NCI-H82 (cell line): ENCODE data around the gene ARMS2.

ENCODE experiments used
- DNase-seq: peaks from one replicate; lab custom pipeline; 2025; lab: John Stamatoyannopoulos, UW

The ARMS2 gene

DNA sequence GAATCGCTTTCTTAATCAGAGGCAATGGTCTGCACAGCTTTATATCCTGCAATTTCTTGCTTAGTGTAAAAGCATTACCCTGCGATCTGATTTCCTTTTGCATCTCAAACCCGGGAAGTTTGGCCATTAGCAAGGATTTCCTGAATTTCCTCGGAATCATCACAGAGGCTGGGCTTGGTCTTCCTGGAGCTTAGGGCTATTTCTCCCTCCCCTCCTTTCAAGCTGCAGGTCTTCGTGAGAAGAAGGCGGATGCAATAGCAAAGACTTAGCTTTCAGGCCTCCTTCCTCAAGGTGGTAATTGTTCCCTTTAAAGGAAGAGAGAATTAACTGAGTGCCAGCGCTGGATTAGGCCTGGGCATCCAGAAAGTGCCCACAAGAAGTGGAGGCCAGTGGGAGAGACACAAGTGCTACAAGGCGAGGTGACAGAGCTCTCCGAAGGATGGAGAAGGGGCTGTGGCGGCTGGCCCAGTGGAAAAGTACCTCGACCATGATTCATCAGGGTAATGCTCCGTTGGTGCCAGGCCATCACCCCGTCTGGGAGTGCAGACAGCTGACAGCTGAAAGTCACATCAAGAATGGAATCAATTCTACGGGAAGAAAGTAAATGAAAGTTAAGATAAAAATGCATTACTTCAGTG lies 4.0 kb upstream of the ARMS2 start:
- DNase-seq: no peak

DNA sequence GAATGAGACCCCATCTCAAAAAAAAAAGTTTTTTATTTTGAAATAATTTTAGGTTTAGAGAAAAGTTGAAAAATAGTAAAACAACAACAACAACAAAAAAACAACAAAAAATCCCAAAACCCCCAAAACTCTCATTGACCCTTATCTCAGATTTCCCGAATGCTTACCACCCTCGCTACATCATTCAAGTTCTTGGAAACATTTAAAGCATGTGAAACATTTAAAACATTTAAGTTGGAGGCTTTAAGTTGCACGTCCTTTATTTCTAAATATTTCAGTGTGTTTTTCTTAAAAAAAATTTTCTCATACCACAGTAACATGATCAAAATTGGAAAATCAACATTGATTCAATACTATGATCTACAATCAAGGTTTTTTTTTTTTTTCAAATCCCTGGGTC lies 382 bp upstream of the ARMS2 start:
- DNase-seq: no peak

DNA sequence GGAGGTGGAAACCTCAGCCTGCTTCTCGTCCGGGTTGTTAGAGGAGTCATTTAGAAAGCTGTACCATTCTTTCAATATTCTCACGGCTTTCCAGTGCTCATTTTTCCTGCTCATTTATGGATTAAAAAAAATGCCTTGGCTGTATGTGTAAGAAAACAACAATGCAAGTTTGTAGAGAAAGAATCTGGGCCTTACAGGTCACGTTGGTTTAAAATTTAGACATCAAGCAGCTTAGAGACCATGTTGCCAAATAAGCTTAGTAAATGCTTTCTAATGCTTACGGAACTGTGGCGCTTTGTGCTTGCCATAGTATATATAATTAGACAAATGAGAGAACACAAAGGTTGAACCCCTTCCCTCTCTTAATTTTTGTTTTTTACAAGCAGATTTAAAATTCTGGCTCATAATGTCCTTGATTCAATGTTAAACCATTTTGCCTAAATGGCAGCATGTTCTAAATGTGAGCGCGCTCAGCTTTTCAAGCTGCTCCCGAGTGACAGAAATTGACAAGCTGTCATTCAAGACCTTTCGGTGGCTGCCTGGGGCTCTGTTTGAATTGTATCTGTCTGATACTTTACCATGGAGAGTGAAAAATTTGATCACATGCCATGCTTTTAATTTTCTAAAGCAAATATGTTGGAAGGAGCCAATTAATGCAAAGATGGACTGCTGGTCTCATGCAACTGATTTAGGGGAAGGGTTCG lies 1.1 kb downstream of the ARMS2 start:
- DNase-seq: peak; percentile 64

DNA sequence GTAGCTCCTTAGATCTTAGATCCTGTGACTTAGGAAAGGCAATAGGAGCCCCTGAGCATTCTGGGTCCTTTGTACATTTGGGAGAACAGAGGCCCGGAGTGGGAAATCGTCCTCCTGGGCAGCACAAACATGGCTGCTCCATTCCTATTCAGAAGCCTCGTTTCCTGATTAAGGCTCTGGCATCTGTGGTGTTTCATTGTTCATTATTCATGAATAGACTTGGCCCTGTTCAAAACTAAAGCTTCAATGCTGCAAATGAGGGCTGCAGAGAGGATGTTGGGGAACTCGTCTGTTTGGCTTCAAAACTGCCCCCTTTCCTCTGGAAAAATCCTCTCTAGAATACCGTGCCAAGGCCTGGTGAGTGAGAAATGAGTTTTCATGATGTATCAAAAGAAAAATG lies 3.5 kb downstream of the ARMS2 start:
- DNase-seq: no peak

DNA sequence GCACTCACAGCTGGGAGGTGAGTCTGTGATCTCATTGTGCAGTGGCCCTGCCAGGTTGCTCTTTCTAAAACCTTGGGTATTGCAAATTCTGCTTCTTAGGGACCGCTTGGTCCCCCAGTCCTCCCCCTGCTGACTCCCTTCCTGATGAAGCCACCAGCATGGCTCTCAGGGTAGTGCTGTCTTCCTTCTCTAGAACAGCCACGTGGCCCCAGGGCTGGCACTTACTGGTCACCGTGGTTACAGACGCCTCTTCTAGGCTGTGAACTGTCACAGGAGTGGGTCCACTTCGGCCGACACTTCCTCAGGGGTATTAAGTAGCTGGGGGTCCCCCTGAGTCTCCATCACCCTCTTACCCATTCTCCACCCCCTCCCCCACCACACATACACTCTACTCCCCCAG lies 4.2 kb downstream of the ARMS2 start:
- no peak for DNase-seq

DNA sequence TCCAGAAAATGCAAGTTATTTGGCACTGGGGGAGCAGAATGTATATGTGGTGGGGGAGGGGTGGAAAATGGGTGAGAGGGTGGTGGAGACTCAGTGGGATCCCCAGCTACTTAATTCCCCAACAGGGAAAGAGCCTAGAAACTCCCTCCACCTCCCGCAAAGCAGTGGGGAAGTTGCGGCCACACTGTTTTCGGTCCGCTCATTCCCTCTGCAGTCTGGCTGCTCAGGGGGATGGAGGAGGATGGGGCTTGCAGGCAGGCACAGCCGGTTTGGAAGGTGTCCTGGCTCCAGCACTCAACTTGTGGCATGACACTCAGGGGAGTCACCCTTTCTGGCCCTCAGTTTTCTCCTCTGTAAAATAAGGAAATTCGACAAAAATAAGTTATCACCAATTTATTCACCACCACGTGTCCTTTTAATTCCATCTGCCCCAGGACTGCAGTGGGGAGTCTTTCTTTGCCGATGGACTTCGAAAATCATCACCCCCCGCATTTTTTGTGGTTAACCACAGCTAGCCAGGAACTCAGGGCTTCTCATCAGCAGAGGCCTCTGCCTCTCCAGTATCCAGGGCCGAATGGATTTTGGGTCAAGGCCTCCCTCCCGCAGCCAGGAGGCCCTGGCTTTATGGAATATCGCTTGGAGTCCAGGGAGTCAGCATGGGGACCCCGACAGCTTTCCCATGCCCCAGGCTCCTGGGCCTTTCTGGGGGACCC lies 5.3 kb downstream of the ARMS2 start:
- DNase-seq: no peak

DNA sequence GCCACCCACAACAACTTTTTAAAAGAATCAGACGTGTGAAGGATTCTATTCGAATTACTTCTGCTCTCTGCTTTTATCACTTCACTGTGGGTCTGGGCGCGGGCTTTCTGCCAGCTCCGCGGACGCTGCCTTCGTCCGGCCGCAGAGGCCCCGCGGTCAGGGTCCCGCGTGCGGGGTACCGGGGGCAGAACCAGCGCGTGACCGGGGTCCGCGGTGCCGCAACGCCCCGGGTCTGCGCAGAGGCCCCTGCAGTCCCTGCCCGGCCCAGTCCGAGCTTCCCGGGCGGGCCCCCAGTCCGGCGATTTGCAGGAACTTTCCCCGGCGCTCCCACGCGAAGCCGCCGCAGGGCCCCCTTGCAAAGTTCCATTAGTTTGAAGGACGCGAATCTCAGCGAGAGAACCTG lies 6.4 kb downstream of the ARMS2 start:
- DNase-seq: no peak

DNA sequence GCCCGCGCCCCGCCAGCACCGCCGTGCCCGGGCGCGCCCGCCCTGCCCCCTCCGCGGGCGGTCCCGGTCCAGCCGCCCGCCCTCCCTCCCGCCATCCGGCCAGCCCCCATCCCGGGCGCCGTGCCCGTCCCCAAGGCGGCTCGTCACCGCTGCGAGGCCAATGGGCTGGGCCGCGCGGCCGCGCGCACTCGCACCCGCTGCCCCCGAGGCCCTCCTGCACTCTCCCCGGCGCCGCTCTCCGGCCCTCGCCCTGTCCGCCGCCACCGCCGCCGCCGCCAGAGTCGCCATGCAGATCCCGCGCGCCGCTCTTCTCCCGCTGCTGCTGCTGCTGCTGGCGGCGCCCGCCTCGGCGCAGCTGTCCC lies 6.9 kb downstream of the ARMS2 start, which contains the start of gene HTRA1:
Gene HTRA1 (plus strand): TSS at position 187 of the 362 bp plus-strand sequence. CDS start 100 bp downstream, at position 287.
- peak; percentile 49 for DNase-seq

DNA sequence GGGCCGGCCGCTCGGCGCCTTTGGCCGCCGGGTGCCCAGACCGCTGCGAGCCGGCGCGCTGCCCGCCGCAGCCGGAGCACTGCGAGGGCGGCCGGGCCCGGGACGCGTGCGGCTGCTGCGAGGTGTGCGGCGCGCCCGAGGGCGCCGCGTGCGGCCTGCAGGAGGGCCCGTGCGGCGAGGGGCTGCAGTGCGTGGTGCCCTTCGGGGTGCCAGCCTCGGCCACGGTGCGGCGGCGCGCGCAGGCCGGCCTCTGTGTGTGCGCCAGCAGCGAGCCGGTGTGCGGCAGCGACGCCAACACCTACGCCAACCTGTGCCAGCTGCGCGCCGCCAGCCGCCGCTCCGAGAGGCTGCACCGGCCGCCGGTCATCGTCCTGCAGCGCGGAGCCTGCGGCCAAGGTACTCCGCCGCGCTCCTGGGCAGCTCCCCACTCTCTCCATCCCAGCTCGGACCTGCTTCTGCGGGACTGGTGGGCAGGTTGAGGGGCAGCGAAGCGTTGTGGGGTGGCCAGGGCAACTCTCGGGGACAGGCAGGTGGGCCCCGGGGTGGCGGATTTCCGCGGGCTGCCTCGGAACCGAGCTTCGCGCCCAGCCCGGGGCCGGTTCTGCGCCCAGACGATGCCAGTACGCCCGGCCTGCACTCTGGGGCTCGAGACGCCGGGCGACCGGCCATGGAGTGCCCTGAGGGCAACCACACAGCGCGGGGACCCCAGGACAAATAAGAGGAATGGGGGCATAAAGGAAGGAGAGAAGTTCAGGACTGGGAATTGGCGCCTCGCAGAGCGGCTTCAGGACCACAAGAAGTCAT lies 7.5 kb downstream of the ARMS2 start:
- no peak for DNase-seq

DNA sequence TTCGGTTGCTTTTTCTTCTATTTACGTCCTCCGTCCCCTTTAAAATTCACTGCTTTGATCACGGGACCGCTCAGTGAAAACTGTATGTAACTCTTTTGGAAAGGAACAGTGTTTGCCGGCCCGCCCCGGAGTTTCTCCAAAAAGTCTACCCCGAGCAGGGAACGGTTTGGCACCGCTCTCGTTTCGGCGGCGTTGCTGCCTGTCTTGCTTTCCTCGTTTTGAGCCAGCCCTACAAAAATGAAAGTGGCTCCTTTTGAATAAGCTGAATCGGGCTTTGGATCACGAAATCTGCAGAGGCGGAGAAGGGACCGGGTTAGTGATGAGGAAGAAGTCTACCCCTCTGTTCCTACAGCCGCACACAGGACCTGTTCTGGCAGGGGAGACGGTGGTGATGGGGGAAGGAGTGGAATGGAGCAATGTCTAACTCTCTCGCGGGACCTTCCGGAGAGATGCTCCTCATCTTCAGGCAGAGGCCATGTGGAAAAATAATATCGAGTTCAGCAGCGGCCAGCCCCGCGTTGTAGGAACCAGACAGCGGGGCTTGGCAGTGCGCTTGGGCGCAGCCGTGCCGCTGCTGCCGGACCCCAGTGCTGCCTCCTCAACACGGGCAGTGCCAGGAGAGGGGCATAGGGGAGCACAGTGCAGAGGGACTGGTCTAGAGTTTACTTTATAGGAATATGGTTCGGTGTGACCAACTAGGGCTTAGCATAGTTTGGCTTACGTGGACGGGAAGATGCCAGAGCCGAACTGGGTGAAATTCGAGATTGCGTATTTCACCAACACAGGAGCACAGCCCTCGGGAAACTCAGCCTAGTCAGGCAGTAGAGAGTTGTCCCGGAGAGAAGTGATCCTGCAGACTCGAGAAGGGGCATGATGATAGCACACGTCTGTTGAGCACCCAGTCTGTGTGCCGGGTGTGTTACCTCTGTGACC lies 8.3 kb downstream of the ARMS2 start:
- DNase-seq: no peak

DNA sequence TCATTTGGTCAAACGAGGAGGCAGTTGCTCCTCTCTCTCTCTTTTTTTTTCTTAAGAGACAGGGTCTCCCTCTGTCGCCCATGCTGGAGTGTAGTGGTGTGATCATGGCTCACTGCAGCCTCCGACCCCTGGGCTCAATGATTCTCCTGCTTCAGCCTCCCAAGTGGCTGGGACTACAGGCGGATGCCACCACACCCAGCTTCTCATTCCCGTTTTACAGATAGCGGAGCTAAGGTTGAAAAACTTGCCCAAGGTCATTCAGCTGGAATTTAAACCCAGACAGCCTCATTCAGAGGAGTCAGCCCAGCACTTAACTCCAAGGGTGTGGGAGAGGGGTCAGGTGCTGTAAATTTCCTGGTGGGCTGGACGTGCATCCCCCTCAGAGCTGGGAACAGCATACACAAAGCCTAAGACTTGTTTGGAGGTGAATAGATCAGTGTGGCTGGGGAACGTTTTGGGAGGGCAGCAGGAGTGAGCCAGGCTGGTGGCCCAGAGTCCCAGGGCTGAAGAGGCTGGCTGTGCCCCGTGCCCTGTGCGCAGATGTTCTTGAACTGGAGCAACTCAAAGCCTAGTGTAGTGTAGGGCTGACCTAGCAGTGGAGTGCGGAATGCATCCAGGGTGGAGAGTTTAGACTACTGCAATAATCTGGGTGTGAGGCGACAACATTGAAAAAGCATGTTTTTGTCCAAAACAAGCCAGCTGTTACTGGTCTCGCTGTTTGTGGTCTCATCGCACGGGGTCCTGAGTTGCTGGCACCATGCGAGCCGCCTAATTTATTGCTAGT lies 9.2 kb downstream of the ARMS2 start:
- DNase-seq: no peak

DNA sequence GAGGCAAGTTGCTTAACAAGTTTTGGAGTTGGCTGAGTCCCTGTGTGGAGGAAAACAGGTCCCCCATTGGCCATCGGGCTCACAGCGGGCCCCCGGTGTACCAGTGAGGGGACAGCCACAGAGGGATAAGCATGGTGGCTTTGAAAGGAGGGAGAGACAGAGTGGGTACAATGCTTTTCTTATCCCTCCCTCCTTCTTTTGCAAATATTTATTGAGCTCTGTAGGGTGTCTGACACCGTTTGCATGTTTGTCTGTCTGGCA lies 9.7 kb downstream of the ARMS2 start:
- no peak for DNase-seq

DNA sequence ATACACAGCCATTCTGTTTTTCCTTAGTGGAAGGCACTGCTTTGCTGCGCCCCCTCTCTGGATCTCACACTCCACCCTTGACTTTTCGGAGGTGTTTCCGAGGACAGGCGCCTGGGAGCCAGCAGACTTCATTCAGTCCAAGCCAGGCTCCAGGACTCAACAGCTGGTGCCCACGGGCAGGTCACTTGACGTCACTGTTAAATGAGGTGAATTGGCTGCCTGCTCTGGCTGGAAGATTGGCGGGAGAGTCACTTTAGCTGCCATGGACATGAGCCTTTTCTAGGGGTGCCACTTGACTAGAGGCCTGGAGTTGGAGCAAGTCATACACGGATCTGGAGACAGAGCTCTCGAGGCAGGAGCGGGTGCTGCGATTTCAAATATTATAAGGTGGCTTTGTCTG lies 10.1 kb downstream of the ARMS2 start:
- no peak for DNase-seq

DNA sequence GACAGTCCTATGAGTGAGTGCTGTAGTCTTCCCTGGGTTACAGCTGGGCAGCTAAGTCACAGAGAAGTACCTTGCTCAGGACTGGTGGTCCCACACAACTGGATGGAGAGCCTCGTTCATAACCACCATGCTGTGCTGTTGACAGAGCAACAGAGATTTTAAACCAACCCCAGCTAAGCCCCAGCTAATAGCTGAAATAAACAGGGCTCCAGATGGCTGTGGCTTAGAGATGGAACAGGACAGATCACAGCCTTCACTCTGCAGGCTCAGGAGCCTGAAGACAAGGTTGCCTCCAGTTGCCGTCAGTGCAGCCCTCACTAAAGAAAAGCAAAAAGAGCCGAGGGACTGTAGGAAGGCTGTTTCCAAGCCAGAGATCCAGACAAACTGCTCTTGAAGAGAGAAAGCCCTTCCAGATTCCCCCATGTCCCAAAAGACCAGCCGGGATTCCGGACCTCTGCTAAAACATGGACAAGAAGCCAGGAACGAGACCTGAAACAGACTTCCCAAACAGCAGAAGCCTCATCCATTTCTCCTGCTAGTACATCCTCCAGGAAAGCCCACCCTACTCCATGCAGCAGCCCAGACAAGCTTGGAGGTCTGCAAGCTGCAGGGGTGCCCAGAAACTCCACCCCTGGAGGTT lies 11.1 kb downstream of the ARMS2 start:
- peak; percentile 93 for DNase-seq

DNA sequence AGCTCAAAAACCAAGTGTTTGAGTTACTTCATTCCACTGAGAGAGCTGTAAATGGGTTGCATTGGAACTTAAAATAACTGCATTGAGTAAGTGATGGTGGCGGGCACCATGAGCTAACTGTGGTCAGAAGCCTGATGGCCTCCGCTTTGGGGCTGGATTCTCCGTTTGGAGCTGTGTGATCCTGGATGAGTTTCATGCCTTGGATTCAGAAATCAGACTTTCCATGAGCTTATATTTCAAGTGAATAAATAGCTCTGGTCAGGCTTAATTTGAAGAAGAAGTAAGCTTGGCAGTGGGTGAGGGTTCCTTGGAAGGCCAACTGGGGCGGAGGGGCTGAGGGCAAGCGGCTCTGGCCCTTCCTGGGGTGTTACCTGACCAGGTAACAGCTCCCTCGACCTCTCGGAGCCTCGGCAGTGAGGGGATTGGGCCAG lies 12.5 kb downstream of the ARMS2 start:
- no peak for DNase-seq

DNA sequence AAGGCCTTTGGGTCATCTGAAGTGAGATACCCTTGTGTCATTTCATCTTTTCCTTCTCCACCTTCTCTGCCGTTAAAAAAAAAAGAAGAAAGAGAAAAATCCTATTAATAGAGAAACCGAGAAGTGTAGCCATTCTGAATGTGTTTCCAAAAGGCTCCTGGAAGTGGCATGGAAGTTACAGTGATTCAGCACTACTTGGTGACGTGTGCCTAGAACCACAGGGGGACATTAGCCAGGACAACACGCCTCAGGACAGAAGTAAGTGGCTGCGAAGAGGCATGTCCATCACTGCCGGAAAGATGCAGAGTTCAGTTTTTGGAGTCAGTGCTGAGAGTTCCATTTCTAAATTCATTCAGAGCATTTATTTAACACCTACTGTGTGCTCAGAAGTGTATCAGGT lies 13.2 kb downstream of the ARMS2 start:
- no peak for DNase-seq

DNA sequence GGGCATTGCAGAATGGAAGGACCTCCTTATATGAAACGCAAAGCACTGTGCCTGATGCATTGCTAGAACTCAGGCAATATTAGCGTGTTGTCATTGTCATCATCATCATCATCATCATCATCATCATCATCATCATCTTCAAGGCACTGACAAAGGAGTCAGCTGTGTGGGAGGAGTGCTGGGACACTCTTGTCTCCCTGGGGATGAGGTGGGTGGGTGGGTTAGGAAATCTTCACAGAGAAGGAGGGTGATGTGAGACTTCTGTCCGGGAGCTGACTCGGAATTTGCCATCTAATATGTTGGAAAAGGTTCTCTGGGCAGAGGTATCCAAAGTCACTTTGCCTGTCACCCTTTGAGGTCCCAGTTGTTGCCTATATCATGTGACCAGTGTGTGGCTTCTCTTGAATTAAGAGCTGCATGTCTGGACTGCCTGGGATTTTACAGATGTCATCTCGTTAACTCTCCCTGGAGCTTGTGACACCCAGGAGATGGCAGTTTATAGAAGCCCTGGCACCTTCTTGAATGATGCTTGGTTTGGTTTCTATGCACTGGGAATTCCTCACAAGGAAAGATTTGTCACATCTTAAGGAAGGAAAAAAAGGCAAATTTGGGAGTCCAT lies 14.0 kb downstream of the ARMS2 start:
- peak; percentile 46 for DNase-seq

DNA sequence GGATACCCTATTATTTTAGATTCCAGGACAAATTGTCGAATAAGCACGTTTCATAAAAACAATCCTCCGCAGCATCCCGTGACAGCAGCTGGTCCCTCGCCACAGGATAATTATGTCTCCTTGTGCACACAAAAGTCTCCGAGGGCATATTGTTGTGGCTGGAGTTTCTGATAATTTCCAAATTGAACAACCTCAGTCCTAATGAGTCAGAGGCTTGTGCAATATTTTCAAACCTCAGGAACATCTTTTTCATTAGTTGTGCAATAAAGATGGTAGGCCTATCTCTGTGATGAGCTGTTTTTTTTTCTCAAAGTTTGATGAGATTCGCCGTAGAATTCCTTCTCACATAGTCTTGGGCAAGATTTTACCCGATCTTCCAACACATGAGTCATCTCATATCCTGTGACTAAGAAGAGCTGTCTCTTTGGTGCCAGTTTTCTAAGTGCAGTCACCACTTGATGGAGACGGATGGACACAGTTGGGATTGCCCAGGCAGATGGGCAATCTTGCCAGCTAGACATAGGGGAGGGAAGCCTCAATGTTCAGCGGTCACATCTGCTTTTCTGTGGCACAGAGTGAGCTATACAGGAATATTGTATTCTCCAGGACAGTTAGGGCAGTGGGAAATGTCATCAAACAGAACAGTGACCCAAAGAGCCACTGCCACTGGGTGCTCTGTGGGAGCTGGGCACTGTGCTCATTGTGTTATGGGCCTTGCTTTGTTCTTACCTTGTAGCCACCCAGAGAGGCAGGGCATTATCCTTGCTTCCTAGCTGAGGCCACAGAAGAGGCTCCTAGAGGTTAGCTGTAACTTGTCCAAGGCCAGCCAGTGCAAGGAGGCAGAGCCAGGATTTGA lies 14.7 kb downstream of the ARMS2 start:
- no peak for DNase-seq

DNA sequence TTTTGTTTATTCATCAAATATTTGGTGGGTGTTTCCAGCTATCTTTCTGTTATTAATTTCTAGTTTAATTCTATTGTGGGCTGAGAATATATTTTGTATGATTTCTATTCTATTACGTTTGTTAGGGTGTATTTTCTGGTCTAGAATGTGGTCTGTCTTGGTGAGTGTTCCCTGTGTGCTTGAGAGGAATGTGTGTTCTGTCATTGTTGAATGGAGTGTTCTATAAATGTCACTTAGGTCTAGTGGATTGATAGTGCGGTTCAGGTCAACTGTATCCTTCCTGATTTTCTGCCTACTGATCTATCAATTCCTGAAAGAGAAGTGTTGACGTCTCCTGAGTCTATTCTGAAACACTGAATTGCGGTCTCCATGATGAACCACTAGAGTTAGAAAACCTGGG lies 15.4 kb downstream of the ARMS2 start:
- DNase-seq: no peak
